Skeletal muscle cell (primary cell): ENCODE measurements around the gene ASTL.
"Not testable (repeated sequence)": the region's sequence is repeated elsewhere in the genome, so short reads cannot be mapped to it uniquely, and the experiment has no call there.

ENCODE experiments used
- DNase-seq: peaks from one replicate; pipeline ENCODE4 v3.0.0-alpha.2; 2010; ENCODE audit warnings: low read depth
- H3K4me3 ChIP-seq: 2 replicates; pipeline ENCODE4 v1.5.1; 2011; ENCODE audit warnings: low read depth, mild to moderate bottlenecking, control low read depth, low read length, moderate library complexity

Gene ASTL

GRCh38 chr2:96090196-96090926 is 47.9 kb downstream of the ASTL start:
- H3K4me3 ChIP-seq: no peak overlapping the region
- no peak for DNase-seq

GRCh38 chr2:96089356-96090195 is 48.7 kb downstream of the ASTL start:
- DNase-seq: no peak
- no peak overlapping the region for H3K4me3 ChIP-seq

GRCh38 chr2:96088340-96089335 is 49.7 kb downstream of the ASTL start:
- DNase-seq: no peak
- H3K4me3 ChIP-seq: no peak overlapping the region

GRCh38 chr2:96087130-96087529 is 51.2 kb downstream of the ASTL start:
- no peak for DNase-seq
- no peak overlapping the region for H3K4me3 ChIP-seq

GRCh38 chr2:96085541-96086355 is 52.6 kb downstream of the ASTL start:
- DNase-seq: no peak
- no peak overlapping the region for H3K4me3 ChIP-seq

- not testable (repeated sequence) for DNase-seq, H3K4me3 ChIP-seq
These were observed 53.3 kb downstream of the ASTL start for GRCh38 chr2:96084858-96085518.

- no peak for DNase-seq
- no peak overlapping the region for H3K4me3 ChIP-seq
These were observed 54.1 kb downstream of the ASTL start for GRCh38 chr2:96083989-96084857.

- no peak overlapping the region for H3K4me3 ChIP-seq
- DNase-seq: no peak
These were observed 55.0 kb downstream of the ASTL start for GRCh38 chr2:96083064-96083939.

- DNase-seq: no peak
- H3K4me3 ChIP-seq: no peak overlapping the region
These were observed 55.9 kb downstream of the ASTL start for GRCh38 chr2:96082211-96083063.

- H3K4me3 ChIP-seq: no peak overlapping the region
- DNase-seq: no peak
These were observed 57.3 kb downstream of the ASTL start for GRCh38 chr2:96081042-96081441.

- no peak for DNase-seq
- no peak overlapping the region for H3K4me3 ChIP-seq
These were observed 63.0 kb downstream of the ASTL start for GRCh38 chr2:96075199-96075771.

- no peak overlapping the region for H3K4me3 ChIP-seq
- DNase-seq: no peak
These were observed 64.1 kb downstream of the ASTL start for GRCh38 chr2:96074156-96074555.

- no peak overlapping the region for H3K4me3 ChIP-seq
- DNase-seq: no peak
These were observed 65.0 kb downstream of the ASTL start for GRCh38 chr2:96073170-96073775.
